Body of pancreas (tissue), 4 donors: ENCODE measurements around the gene HADHB. TPM values are rescaled to one million over a fixed set of nuclear protein-coding genes. Genes with fewer than 3 reads are reported as not detected.
"Not testable (repeated sequence)": the region's sequence is repeated elsewhere in the genome, so short reads cannot be mapped to it uniquely, and the experiment has no call there.

Experiments
- ATAC-seq: fragments of 150-250 bp; one replicate; pipeline ENCODE4 v1.9.1; 2016
- DNase-seq, 4 donors: peaks; one replicate each; pipeline ENCODE4 v3.0.0-alpha.2; 2019
- H3K27ac ChIP-seq, 4 donors: fragments of 200-600 bp; sonication (generic); 1 replicate in 3 of 4; 2 replicates in 1 of 4; pipeline versions ENCODE4 v1.5.1 to v1.6.1; 2016 to 2019; ENCODE audit warnings: mild to moderate bottlenecking in 1 of 4, mixed read lengths in 1 of 4, moderate library complexity in 1 of 4
- H3K27me3 ChIP-seq, 2 donors: fragments of 200-600 bp; sonication (generic); one replicate each; pipeline ENCODE4 v1.6.0; 2016; ENCODE audit warnings: mild to moderate bottlenecking in 1 of 2
- H3K36me3 ChIP-seq, 2 donors: fragments of 200-600 bp; sonication (generic); replicated peaks in 1 of 2; 2 replicates each; pipeline ENCODE4 v1.5.1; 2016; ENCODE audit warnings: low read depth in 2 of 2; ENCODE audit not compliant: insufficient read depth in 1 of 2
- H3K4me1 ChIP-seq: fragments of 200-600 bp; sonication (generic); one replicate; pipeline ENCODE4 v1.6.0; 2016
- H3K4me3 ChIP-seq, 2 donors: fragments of 200-600 bp; sonication (generic); 1 replicate in 1 of 2; 2 replicates in 1 of 2; pipeline ENCODE4 v1.5.1; 2016 to 2019
- H3K9me3 ChIP-seq, 3 donors: fragments of 200-600 bp; sonication (generic); 1 replicate in 2 of 3; 2 replicates in 1 of 3; pipeline ENCODE4 v1.5.1; 2016
- CTCF ChIP-seq, 7 experiments: fragments of 450-650 bp in 4 of 7; fragments of 200-600 bp in 3 of 7; sonication (generic) in 3 of 7; IDR thresholded peaks; one replicate each; pipeline ENCODE4 v1.5.1; 2016 to 2019; ENCODE audit warnings: antibody characterized with exemption in 7 of 7
- POLR2A ChIP-seq, 3 donors: fragments of 450-650 bp; IDR thresholded peaks; one replicate each; pipeline ENCODE4 v1.6.1; 2016; ENCODE audit warnings: antibody characterized with exemption in 3 of 3, mild to moderate bottlenecking in 2 of 3
- WGBS, 2 donors: methylation state at CpG; one replicate each; pipeline ENCODE4 v1.1.5; 2017; 5-methylcytosine and 5-hydroxymethylcytosine counted together
- intact Hi-C: fragments of 100-400 bp; cut with DNase I; formaldehyde crosslinking; loops from one replicate; pipeline ENCODE4 v1.15.1; 2023
- total RNA-seq, 2 donors: library from RNA; depleted of rRNA; stranded (reverse); fragments of >200 nt; gene quantifications; one replicate each; pipeline ENCODE4 v1.1.0, GENCODE V29; 2016

HADHB gene
- total RNA-seq, 2 donors from 2014 or later = 108 to 127 TPM

GRCh38 chr2:26299471-26300101, 54.8 kb downstream of the HADHB start:
- Histone ChIP-seq H3K4me3 (peak overlapping the region; percentile 12 to 65), H3K27me3 (no peaks in the 10 kb centered on the region), H3K9me3 (no peaks in the 10 kb centered on the region), H3K36me3 (no peaks in the 10 kb centered on the region), H3K4me1 (peaks cover 18% of the 10 kb centered on the region), H3K27ac (peak overlapping the region in 3 of 4 donors; percentile 85 to 87 (median 87))
- intact Hi-C loops = no loop called here
- 1% methylated on average over 9 of the region's 9 CpGs for WGBS, 2 donors
- ATAC-seq (peak; percentile 80), DNase-seq (peak; percentile 33 to 60 (median 48))
- TF ChIP-seq CTCF (IDR thresholded peaks at IDR 0.05) = no peak
- no peak for TF ChIP-seq POLR2A (IDR thresholded peaks at IDR 0.05)

GRCh38 chr2:26300234-26300925, 55.6 kb downstream of the HADHB start:
- H3K4me3 ChIP-seq = no peak overlapping the region

GRCh38 chr2:26302846-26303245, 58.1 kb downstream of the HADHB start:
- H3K4me3 ChIP-seq = no peak overlapping the region
- H3K4me1 ChIP-seq = peaks cover 18% of the 10 kb centered on the region
- no peak for DNase-seq
- no peaks in the 10 kb centered on the region for H3K9me3 ChIP-seq
- 51 to 63% methylated on average over 6 of the region's 6 CpGs for whole genome bisulfite sequencing, 2 donors
- intact Hi-C loops = no loop called here
- TF ChIP-seq POLR2A (IDR thresholded peaks at IDR 0.05) (no peak), CTCF (IDR thresholded peaks at IDR 0.05) (no peak)
- no peaks in the 10 kb centered on the region for H3K36me3 ChIP-seq
- H3K27me3 ChIP-seq = no peaks in the 10 kb centered on the region
- peak overlapping the region in 1 of 4 donors; percentile 18 for H3K27ac ChIP-seq
- ATAC-seq = no peak

More at GRCh38 chr2:26300234-26300925, 55.6 kb downstream of the HADHB start:
- Histone ChIP-seq H3K9me3 (no peaks in the 10 kb centered on the region), H3K27me3 (no peaks in the 10 kb centered on the region), H3K27ac (peak overlapping the region; percentile 13 to 87 (median 86)), H3K4me1 (peaks cover 18% of the 10 kb centered on the region), H3K36me3 (no peaks in the 10 kb centered on the region)
- TF ChIP-seq CTCF (IDR thresholded peaks at IDR 0.05) (no peak), POLR2A (IDR thresholded peaks at IDR 0.05) (no peak)
- ATAC-seq (no peak), DNase-seq (peak; percentile 26 to 52 (median 35))
- intact Hi-C loops = no loop called here
- 40 to 41% methylated on average over 22 of the region's 22 CpGs for WGBS, 2 donors

- not testable (repeated sequence) for DNase-seq
Observed at GRCh38 chr2:26305094-26305493, 60.4 kb downstream of the HADHB start.

GRCh38 chr2:26305540-26305939, 60.8 kb downstream of the HADHB start:
- intact Hi-C loops = no loop called here
- H3K4me1 ChIP-seq = peaks cover 2% of the 10 kb centered on the region
- no peak for ATAC-seq
- no peaks in the 10 kb centered on the region for H3K9me3 ChIP-seq
- no peak overlapping the region for H3K27ac ChIP-seq
- no peak for DNase-seq
- WGBS, 2 donors = 76% methylated on average over 6 of the region's 6 CpGs
- H3K36me3 ChIP-seq = no peaks in the 10 kb centered on the region
- no peaks in the 10 kb centered on the region for H3K27me3 ChIP-seq
- H3K4me3 ChIP-seq = no peak overlapping the region
- no peak for TF ChIP-seq POLR2A (IDR thresholded peaks at IDR 0.05)

More at GRCh38 chr2:26305094-26305493, 60.4 kb downstream of the HADHB start:
- H3K4me3 ChIP-seq, H3K9me3 ChIP-seq, H3K36me3 ChIP-seq, ATAC-seq, H3K27me3 ChIP-seq, intact Hi-C loops, H3K27ac ChIP-seq, H3K4me1 ChIP-seq: not testable (repeated sequence)
- 72 to 80% methylated on average over 7 of the region's 7 CpGs for WGBS, 2 donors
